Activated naive CD4-positive, alpha-beta T cell treated with anti-CD3 and anti-CD28 coated beads, Interleukin-2, amount 10 ng/mL, durations not matched to agents 5 hours and 36 hours (primary cell): Measurements from ENCODE around the gene CNOT8. TPM values are rescaled to one million over a fixed set of nuclear protein-coding genes. Genes with fewer than 3 reads are reported as not detected.

Experiments used
- microRNA-seq: library from miRNA; unstranded; fragments of <30 nt; microRNA quantifications from one replicate; pipeline ENCODE4 v1.2.0, GENCODE V29; 2022; ENCODE audit warnings: borderline microRNAs expressed, borderline replicate concordance
- total RNA-seq, 2 experiments: library from RNA; stranded (reverse); gene quantifications; one replicate each; pipeline ENCODE4 v1.2.3, GENCODE V29; 2021

Gene CNOT8
- 10 to 100 TPM; 88.6 to 95.1 TPM for total RNA-seq

DNA sequence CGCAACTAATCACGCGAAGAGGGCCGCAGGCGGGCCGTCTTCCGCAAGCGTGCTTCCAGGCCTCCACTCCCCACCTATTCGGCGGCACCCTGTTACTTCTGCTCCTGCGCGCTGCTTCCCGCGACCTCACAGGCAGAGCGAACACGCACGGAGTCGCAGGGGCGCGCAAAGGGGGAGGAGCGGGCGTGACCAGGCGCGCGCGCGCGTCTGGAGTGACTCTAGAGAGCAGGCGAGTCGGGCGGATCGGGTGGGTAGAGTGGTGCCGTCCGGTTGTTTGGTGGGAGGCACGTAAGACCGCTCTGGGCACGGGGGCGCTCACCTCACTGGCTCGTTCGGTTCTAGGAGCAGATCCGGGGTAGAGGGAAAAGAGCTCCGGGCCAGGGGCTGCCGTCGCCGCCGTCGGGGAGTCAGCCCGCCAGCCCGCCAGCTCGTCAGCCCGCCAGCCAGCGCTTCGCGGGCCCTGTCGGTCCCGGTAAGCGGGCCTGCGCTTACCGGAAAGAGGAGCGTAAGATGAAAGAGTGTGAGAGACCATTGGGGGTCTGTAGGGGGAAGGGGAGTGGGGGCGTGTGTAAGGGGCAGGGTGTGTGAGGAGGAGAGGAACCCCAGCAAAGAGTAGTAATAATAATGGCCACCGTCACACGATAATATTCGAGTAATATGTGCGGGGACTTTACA, at the start of gene CNOT8:
TSS of gene CNOT8 (plus strand) at position 331 of the 675 bp plus-strand sequence. CDS start 4,652 bp downstream, outside the sequence.

DNA sequence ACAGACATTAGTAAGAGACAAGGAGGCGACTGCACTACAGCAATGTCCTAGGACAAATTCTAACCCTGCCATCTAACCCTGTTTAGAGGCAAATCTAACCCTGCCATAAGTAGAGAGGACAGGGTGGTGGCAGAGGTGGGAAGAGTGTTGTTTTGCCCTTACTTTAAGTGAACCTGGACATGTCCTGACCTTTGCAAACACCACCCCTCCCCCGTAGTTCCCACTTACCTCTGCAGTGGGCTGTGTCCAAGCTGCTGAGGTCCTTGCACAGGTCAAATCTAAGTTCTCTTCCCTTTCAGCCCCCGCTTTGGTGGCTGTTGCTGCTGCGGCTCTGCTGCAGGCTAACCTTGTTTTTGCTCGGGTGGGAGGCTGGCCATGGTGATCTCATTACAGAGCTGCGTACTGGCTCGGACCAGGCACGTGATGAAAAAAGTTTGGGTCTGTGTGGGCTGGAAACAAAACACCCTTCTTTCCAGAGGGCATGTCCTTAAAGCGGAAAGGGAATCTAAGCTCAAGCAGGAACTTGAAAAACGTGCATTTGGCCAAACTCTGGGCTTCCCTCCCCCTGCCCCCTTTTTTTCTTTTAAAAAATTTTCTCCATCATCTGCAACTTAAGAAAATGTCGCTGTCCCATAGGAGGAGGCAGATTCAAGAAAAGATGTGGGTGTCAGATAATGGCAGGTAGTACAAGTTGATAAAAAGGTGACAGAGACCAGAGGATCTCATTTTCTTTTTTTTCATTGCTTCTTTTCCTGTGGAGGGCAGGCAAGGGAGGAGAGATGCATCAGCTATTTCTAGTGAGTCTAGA, 8.0 kb upstream of the CNOT8 start, which contains the start of gene FAXDC2:
TSS of gene FAXDC2 (minus strand) at position 349 of the 808 bp plus-strand sequence. CDS start 12,425 bp downstream, outside the sequence.

Small RNA genes lying within 50 kb of the gene (microRNA-seq; reads per million reads assigned to microRNA genes)
- not detected for gene MIR378H

Other genes with a start within 250 kb of the CNOT8 start
- 100 to 1,000 TPM; 190 to 196 TPM for gene LARP1, start 103.2 kb upstream of the CNOT8 start, total RNA-seq
- gene FAXDC2, start 8.0 kb upstream of the CNOT8 start, total RNA-seq = not detected
- 10 to 100 TPM; 13.2 to 14.5 TPM for gene GEMIN5, start 79.6 kb downstream of the CNOT8 start, total RNA-seq
- gene MRPL22, start 82.4 kb downstream of the CNOT8 start, total RNA-seq = 10 to 100 TPM; 42.0 to 42.9 TPM
- under 1 TPM; 0.05 to 0.07 TPM for gene KIF4B, start 155.1 kb downstream of the CNOT8 start, total RNA-seq